Stomach (tissue), 4 donors: ENCODE measurements around the gene ADGRG4.

Source experiments
- EP300 ChIP-seq: sonication (generic); formaldehyde crosslinking; IDR thresholded peaks from one replicate; pipeline ENCODE4 v1.6.1; 2017; ENCODE audit warnings: antibody characterized with exemption
- POLR2A ChIP-seq, 4 donors: fragments of 450-650 bp; IDR thresholded peaks; one replicate each; pipeline ENCODE4 v1.6.1; 2016; ENCODE audit warnings: antibody characterized with exemption in 4 of 4, control low read depth in 2 of 4, mild to moderate bottlenecking in 1 of 4, moderate library complexity in 1 of 4
- POLR2AphosphoS5 ChIP-seq, 3 donors: sonication (generic); formaldehyde crosslinking; IDR thresholded peaks; one replicate each; pipeline ENCODE4 v1.6.1; 2016; ENCODE audit warnings: antibody characterized with exemption in 3 of 3
- TF ChIP-seq, protein P1 (sequence below), 7 experiments: fragments of 450-650 bp in 4 of 7; fragments of 200-600 bp in 3 of 7; sonication (generic) in 3 of 7; IDR thresholded peaks; one replicate each; pipeline ENCODE4 v1.5.1; 2016 to 2019; ENCODE audit warnings: antibody characterized with exemption in 7 of 7, control low read depth in 2 of 7, mild to moderate bottlenecking in 1 of 7

DNA sequence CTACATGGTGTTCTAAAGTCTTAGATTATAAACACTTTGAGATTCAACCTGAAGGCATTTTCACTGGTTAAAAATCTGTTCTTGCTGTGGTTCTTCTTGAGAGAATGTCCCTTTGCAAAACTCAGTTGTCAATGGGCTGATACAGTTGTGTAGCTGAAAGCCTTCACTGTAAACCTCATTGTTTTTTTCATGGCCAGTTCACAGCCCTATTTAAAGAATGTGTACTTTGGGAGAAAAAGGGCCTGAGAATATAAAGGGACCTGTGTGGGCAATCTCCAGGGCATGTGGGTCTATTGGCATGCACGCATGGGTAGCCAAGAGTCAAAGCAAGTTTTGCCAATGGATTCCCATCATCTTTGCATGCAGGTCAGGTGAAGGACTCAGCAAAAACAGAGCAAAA is 41.8 kb upstream of the ADGRG4 start:
- TF ChIP-seq POLR2A (IDR thresholded peaks at IDR 0.05) (no peak), EP300 (no peak), POLR2AphosphoS5 (IDR thresholded peaks at IDR 0.05) (no peak)
- TF ChIP-seq, protein P1, sequence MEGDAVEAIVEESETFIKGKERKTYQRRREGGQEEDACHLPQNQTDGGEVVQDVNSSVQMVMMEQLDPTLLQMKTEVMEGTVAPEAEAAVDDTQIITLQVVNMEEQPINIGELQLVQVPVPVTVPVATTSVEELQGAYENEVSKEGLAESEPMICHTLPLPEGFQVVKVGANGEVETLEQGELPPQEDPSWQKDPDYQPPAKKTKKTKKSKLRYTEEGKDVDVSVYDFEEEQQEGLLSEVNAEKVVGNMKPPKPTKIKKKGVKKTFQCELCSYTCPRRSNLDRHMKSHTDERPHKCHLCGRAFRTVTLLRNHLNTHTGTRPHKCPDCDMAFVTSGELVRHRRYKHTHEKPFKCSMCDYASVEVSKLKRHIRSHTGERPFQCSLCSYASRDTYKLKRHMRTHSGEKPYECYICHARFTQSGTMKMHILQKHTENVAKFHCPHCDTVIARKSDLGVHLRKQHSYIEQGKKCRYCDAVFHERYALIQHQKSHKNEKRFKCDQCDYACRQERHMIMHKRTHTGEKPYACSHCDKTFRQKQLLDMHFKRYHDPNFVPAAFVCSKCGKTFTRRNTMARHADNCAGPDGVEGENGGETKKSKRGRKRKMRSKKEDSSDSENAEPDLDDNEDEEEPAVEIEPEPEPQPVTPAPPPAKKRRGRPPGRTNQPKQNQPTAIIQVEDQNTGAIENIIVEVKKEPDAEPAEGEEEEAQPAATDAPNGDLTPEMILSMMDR (IDR thresholded peaks at IDR 0.05): no peak
